GM11168 (cell line): ENCODE data around the gene RBM25.

Experiments used
- in situ Hi-C: fragments of 300-500 bp; cut with MboI; formaldehyde crosslinking; loops from one replicate; pipeline ENCODE4 v1.12.0; 2022; ENCODE audit warnings: low sequenced_read_pairs; ENCODE audit not compliant: unreplicated experiment

Gene RBM25

DNA sequence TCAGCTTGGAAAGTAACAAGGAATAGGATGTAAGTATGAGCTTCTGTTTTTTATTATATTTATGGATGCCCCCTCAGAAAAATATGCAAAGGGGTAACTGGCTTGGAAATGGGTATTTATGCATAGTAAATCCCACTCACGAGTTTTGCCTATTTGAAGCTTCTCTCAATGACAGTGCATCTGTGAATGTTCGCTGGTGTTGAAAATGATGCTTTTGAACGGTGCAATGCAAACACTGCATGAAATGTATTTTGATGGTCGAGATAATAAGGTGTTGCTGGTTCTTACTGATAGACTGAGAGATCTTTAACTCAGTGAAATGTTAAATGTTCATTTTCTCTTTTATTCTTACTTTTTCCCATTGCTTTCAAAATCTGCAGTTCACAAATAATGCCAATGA lies 42.0 kb downstream of the RBM25 start:
- in situ Hi-C loops, result no loop called here

DNA sequence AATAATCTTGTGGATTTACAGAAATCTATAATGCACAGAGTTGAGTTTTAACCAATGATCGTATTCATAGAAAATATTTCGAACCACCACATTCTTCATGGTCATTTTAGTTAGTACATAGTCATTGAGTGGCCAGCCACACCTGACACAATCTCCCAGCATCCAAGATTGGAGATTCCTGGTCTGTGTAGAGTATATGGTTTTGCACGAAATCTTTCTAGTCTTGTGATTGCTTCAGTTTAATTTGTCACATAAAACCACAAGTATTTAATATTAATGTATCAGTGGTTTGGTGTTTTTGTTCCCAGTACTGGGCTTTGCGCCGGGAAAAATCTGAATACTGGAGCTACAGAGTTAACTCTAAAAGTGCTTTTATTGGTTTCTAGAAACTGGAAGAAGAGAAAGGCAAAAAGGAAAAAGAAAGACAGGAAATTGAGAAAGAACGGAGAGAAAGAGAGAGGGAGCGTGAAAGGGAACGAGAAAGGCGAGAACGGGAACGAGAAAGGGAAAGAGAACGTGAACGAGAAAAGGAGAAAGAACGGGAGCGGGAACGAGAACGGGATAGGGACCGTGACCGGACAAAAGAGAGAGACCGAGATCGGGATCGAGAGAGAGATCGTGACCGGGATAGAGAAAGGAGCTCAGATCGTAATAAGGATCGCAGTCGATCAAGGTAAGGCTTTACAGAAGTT lies 44.6 kb downstream of the RBM25 start:
- in situ Hi-C loops, result no loop called here

DNA sequence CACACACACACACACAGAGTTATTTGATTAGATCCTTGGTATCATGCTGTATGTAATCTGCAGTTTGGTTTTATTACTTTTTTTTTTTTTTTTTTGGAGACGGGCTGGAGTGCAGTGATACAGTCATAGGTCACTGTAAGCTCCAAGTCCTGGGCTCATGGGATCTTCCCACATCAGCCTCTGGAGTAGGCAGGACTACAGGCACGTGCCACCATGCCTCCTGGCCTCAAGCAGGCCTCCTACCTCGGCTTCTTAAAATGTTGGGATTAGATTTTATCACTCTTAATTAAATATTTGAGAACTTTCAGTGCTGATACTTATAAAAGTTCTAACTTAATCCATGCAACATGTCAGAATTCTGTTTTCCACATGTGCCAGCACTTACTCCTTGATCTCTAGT lies 46.7 kb downstream of the RBM25 start:
- in situ Hi-C loops, result no loop called here

DNA sequence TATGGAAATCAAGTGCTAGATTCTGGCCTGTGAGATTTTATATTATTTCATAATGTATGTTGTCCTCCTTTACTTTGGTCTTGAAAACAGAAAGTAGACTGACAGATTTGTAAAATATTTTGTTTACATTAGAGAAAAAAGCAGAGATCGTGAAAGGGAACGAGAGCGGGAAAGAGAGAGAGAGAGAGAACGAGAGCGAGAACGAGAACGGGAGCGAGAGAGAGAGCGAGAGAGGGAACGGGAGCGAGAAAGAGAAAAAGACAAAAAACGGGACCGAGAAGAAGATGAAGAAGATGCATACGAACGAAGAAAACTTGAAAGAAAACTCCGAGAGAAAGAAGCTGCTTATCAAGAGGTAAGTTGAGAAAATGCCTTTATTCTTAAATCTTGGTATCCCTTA lies 47.4 kb downstream of the RBM25 start:
- in situ Hi-C loops, result no loop called here

DNA sequence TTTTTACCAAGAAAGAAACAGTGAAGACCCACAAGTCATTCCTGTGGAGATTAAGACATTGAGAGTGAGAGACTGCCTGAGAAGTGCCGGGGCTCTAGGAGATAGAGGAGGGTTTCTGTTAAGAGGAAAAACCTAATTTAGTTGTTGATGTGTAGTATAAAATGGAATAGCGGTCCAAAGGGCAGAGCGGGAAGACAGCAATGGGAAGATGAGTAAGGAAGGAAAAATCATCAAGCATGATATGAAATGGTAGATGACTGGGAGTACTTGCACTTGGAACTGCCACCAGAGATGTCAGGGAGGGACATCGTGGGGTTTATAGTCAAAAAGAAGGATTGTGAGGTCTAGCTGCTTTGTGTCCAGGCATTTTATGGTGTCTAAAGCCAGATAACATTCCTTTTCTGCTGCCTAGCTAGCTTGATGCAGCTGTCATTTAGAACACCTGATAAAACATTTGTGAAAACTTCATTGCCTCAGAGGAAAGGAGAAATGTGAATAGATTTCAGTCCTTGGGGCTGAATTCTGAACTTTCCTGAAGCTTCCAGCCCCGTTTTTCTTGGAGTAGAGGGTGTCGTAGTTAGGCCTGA lies 57.8 kb downstream of the RBM25 start:
- in situ Hi-C loops, result no loop called here

DNA sequence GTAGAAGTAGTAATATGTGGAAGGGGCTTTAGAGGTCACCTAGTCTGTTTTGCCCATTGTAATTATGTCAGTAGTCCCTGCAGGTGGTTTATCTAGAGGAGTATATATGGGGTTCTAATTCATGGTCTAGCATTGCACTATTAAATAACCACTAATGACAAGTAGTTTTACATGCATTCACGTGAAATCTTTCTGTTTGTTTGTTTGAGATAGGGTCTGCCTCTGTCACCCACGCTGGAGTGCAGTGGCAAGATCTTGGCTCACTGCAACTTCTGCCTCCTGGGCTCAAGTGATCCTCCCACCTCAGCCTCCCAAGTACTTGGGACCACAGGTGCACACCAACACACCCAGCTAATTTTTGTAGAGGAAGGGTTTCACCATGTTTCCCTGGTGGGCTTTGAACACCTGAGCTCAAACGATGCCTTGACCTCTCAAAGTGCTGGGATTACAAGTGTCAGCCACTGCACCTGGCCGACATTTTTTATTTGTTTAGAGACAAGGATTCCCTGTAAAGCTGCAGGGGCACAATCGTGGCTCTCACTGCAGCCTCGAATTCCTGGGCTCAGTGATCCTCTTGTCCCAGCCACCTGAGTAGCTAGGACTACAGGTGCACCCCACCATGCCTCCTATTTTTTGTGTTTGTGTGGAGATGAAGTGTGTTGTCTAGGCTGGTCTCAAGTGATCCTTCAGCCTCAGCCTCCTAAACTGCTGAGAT lies 66.0 kb downstream of the RBM25 start:
- in situ Hi-C loops, result no loop called here

DNA sequence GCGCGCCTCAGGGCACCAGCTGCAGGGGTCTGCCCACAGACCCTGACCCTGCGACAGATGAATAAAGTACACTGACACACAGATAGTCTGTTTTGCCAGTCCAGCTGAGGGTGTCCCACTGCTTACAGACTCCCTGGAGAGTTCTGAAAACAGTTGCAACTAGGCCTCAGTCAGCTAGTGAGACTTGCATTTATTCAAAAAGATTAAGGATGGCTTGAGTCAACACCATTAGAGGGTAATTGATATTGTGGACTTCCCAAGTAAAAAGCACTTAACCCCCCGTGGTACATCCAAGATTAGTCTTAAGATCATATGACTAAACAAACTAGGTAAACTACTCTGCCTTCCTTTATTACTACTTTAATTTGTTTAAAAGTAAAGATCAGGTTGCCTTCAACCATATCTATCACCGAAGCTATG lies 66.8 kb downstream of the RBM25 start:
- in situ Hi-C loops, result no loop called here

DNA sequence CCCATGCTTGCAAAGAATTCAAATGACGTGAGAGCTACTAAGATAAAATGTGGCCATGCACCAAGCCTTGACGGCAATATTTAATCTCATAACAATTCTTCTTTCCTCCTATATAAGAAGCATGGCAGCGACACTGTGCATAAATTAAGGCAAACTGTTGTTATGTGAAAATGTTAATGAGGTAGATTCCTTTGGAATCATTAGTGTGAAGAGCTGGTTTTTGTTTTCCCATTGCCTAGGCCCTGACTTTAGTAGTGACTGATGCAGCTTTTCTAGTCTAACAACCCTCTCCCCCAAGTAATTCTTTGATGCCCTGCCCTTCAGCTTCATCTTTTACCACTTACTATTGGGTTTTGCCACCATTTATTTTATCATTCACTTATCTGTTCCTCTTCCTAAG lies 67.4 kb downstream of the RBM25 start:
- in situ Hi-C loops, result no loop called here

DNA sequence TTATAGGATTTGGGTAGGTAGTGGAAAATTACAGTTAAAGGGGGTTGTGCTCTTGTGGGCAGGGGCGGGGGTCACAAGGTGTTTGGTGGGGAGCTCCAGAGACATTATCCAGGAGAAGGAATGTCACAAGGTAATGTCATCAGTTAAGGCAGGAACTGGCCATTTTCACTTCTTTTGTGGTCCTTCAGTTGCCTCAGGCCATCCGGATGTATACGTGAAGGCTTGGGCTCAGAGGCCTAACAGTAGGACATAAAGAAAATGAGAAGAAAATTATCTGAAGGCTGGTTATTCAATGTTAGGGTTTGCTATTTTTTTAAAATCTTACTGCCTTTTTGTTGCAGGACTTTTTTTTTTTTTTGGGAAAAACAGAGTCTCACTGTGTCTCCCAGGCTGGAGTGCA lies 75.5 kb downstream of the RBM25 start:
- in situ Hi-C loops, result no loop called here

DNA sequence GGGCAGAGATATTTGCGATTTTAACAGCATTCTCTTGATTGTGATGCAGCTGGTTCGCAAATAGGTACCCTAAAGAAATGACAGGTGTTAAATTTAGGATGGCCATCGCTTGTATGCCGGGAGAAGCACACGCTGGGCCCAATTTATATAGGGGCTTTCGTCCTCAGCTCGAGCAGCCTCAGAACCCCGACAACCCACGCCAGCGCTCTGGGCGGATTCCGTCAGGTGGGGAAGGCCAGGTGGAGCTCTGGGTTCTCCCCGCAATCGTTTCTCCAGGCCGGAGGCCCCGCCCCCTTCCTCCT lies 77.7 kb downstream of the RBM25 start:
- in situ Hi-C loops, result no loop called here

DNA sequence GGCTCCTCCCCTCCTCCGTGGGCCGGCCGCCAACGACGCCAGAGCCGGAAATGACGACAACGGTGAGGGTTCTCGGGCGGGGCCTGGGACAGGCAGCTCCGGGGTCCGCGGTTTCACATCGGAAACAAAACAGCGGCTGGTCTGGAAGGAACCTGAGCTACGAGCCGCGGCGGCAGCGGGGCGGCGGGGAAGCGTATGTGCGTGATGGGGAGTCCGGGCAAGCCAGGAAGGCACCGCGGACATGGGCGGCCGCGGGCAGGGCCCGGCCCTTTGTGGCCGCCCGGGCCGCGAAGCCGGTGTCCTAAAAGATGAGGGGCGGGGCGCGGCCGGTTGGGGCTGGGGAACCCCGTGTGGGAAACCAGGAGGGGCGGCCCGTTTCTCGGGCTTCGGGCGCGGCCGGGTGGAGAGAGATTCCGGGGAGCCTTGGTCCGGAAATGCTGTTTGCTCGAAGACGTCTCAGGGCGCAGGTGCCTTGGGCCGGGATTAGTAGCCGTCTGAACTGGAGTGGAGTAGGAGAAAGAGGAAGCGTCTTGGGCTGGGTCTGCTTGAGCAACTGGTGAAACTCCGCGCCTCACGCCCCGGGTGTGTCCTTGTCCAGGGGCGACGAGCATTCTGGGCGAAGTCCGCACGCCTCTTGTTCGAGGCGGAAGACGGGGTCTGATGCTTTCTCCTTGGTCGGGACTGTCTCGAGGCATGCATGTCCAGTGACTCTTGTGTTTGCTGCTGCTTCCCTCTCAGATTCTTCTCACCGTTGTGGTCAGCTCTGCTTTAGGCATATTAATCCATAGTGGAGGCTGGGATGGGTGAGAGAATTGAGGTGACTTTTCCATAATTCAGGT lies 78.3 kb downstream of the RBM25 start, which contains the start of gene PSEN1:
Gene PSEN1 (plus strand): TSS at position 121 of the 839 bp plus-strand sequence. CDS start 11,513 bp downstream, outside the sequence.
- in situ Hi-C loops, result no loop called here

DNA sequence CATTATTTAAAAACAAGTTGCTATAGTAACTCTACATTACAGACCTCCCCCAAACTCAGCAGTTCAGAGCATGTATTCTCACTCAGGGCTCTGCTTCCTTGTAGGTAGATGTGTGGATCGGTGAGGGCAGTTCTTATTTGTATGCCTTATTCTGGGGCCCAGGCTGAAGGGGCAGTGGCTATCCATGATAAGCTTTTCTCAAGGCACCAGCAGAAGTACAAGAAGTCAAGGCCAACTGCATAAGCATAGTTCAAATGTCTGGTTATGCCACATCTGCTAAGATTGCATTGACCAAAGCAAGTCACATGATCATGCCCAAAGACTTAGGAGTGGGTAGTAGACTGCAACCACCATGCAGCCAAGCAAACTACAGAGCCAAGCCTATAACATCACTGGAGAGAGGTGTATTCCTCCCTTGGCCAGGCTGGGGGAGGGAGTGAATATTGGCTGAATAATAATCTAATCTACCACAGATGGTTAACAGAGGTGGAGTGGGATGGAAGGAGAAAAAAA lies 82.5 kb downstream of the RBM25 start:
- in situ Hi-C loops, result no loop called here

DNA sequence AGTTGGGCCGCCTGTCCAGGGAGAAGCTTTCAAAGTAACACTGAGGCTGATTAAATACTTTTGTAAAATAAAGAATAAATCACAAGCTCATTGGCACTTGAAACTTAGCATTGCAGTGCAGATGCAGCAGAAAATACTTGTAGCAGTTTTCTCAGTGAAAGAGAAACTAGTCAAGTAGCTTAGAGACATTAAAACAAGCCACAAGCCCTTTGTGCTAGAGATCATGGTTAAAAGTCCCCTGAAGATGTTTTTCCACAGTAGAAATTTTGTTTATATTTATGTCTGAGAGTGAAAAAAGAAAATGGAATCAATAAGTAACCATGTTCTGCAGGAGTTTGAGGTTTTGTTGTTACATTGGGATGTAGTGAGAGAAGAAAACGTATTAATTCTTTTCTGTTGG lies 83.9 kb downstream of the RBM25 start:
- in situ Hi-C loops, result no loop called here

DNA sequence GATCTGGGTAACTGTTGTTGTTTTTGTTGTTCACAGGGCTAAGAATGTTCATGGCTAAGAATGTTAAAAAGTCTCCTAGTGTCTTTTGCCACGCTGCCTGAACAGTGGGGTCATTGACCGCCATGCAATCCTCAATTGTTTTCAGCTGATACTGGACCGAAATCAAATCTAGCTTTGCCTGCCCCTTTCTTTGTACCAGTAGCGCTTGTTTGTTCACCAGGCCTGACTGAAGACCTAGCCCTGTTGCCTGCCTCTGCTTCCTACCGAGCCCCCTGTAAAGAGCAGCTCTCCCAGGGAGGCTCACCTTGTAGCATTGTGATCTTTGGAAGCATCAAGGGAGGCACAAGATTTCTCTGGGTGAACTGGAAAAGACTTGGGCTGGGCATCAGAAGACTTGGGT lies 84.7 kb downstream of the RBM25 start:
- in situ Hi-C loops, result no loop called here

DNA sequence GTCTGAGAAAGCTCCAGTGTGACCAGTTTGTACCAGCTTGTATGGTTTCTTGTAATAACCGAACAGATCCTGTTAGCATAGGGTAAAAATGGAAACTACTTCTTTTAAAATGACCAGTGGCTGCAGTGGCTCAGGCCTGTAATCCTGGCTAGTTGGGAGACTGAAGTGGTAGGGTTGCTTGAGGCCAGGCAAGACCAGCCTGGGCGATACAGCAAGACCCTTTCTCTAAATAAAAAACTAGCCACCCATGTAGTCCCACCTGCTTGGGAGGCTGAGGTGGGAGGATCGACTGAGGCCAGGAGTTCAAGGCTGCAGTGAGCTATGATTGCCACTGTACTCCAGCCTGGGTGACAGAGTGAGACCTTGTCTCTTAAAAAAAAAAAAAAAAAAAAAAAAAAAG lies 85.3 kb downstream of the RBM25 start:
- in situ Hi-C loops, result no loop called here

DNA sequence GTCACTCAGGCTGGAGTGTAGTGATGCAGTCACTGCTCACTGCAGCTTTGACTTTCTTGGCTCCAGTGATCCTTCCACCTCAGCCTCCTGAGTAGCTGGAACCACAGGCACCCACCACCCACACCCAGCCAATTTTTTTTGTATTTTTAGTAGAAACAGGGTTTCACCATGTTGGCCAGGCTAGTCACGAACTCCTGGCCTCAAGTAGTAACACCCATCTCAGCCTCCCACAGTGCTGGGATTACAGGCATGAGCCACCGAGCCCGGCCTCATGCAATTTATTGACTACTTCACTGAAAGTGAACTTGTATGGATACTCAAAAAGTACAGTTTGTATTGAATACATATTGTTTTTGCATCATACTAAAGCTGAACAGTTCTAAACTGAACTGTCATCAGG lies 87.0 kb downstream of the RBM25 start:
- in situ Hi-C loops, result no loop called here

DNA sequence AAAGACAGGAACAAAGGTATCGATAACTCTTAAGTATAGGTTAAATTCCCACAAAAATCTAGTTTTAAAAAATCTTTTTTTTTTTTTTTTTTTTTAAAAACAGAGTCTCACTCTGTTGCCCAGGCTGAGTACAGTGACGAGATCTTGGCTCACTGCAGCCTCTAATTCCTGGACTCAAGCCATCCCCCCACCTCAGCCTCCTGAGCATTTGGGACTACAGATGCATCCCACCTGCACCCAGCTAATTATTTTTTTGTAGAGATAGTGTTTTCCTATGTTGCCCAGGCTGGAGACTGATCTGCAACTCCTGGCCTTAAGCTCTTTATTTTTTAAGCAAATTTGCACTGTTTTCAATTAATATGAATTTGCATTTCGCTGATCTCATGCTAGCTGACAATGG lies 87.8 kb downstream of the RBM25 start:
- in situ Hi-C loops, result no loop called here

DNA sequence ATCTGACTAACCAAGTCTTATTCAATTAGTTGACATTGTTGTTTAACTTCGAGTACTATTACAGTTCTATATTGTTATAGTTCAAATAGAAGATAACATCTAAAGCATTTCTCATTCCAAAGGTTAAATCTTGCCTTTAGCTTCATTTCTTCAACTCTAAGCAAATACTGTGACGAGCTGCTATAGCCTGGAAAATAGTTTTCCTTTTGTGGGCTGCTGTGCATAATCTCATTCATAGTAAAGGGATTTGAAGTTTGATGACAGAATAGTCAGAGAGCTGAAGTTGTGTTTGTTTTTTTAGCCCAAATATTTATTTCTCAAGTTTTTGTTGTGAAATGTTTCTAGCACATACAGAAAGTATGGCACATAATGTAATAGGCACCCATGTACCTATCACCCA lies 91.4 kb downstream of the RBM25 start:
- in situ Hi-C loops, result no loop called here

DNA sequence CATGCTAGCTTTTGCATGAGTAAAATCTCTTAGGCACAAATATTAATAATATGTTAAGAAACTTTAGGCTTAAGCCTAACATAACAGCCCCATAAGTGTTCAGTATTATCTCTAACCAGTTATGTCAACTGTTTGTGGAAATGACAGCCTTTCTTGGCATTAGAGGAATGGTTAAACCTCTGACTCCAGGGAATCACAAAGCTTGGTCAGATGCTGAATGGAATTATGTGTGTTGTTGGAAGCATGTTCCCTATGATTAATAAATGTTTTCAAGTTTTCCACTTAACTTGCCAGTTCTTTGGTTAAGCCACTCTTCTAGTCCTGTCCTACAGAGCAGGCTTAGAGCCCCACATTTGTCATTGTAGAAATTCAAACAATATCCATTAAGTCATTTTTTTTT lies 94.9 kb downstream of the RBM25 start:
- in situ Hi-C loops, result no loop called here

DNA sequence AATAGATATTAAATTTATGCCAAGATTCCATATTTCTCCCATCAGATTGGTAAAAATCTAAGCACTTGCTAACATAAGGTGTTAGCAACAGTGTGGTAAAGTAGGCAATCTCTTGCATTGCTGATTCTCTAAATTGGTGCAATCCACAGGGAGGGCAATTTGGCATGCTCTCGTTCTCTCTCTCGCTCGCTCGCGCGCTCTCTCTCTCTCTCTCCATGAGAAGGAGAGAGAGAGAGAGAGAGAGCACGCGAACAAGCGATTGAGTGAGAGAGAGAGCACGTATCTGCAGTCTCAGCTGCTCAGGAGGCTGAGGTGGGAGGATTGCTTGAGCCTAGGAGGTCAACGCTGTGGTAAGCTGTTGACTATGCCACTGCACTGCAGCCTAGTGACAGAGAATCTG lies 103.9 kb downstream of the RBM25 start:
- in situ Hi-C loops, result no loop called here

DNA sequence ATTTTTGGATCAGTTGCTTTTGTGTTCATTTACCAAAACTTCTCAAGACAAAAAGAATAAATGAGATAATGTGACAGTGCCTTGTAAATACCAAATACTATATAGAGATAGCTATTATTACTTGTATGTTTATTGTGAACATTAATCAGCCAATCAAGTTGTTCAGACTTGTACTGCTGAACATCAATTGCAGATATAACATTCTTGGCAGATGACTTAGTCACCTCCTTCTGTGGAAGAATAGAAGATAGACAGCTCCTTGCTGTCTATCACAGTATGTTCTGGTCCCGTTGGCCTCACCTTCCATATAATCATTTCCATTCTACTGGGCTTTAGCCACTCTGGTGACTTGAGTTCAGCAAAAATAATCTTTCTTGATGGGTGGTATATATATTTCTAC lies 108.1 kb downstream of the RBM25 start:
- in situ Hi-C loops, result no loop called here
